NCI-H1930 (cell line): Measurements from ENCODE around the gene STAT6.
"Not testable (repeated sequence)": the region's sequence is repeated elsewhere in the genome, so short reads cannot be mapped to it uniquely, and the experiment has no call there.

ENCODE experiments used
- DNase-seq, 2 experiments: peaks; one replicate each; lab custom pipeline; 2025; lab: John Stamatoyannopoulos, UW

Gene STAT6

GRCh38 chr12:57126561-57126960, 15.4 kb upstream of the STAT6 start:
- no peak for DNase-seq

- no peak for DNase-seq
Measured at GRCh38 chr12:57126061-57126460, 14.9 kb upstream of the STAT6 start.

GRCh38 chr12:57124261-57124877, 13.2 kb upstream of the STAT6 start:
- peak in 1 of 2 experiments; percentile 68 for DNase-seq

GRCh38 chr12:57123813-57124212, 12.7 kb upstream of the STAT6 start:
- no peak for DNase-seq

- not testable (repeated sequence) for DNase-seq
Measured at GRCh38 chr12:57120718-57121117, 9.6 kb upstream of the STAT6 start.

GRCh38 chr12:57119294-57120085, 8.3 kb upstream of the STAT6 start:
- no peak for DNase-seq

GRCh38 chr12:57118711-57119271, 7.6 kb upstream of the STAT6 start:
- no peak for DNase-seq

GRCh38 chr12:57116580-57117281, 5.6 kb upstream of the STAT6 start:
- no peak for DNase-seq

GRCh38 chr12:57112492-57113294, 1.5 kb upstream of the STAT6 start:
- no peak for DNase-seq

GRCh38 chr12:57110104-57111030, 795 bp downstream of the STAT6 start:
- DNase-seq = no peak

GRCh38 chr12:57109207-57110103, 1.7 kb downstream of the STAT6 start:
- no peak for DNase-seq

- no peak for DNase-seq
Measured at GRCh38 chr12:57107456-57108155, 3.6 kb downstream of the STAT6 start.

- DNase-seq = no peak
Measured at GRCh38 chr12:57106021-57106708, 5.0 kb downstream of the STAT6 start.

GRCh38 chr12:57105011-57105753, 6.0 kb downstream of the STAT6 start:
- no peak for DNase-seq

- DNase-seq = no peak
Measured at GRCh38 chr12:57104292-57104910, 6.8 kb downstream of the STAT6 start.

GRCh38 chr12:57103856-57104255, 7.3 kb downstream of the STAT6 start:
- no peak for DNase-seq
